K562 (cell line): ENCODE data around the gene NCAPG2.

Experiments
- BHLHE40 ChIP-seq: IDR thresholded peaks from 2 replicates; pipeline ENCODE4 v1.6.1; 2011; ENCODE audit warnings: low read length, improper control_type of control experiment
- HNRNPLL ChIP-seq: fragments of 200-400 bp; formaldehyde crosslinking; IDR thresholded peaks from 2 replicates; pipeline ENCODE4 v1.6.1; 2017; ENCODE audit warnings: low read length, low read depth, mild to moderate bottlenecking; ENCODE audit not compliant: poor library complexity, severe bottlenecking
- TAF15 ChIP-seq: fragments of 200-400 bp; formaldehyde crosslinking; IDR thresholded peaks from 2 replicates; pipeline ENCODE4 v1.6.1; 2017; ENCODE audit warnings: mild to moderate bottlenecking, low read depth, low read length, moderate library complexity
- TF ChIP-seq, protein P1 (sequence below), 3 experiments: IDR thresholded peaks in 2 of 3; conservative IDR thresholded peaks in 1 of 3; 2 replicates each; pipeline ENCODE4 v1.5.1; 2011 to 2012; ENCODE audit warnings: low read length in 3 of 3, mild to moderate bottlenecking in 3 of 3, control low read depth in 2 of 3, improper control_type of control experiment in 1 of 3, inconsistent platforms in 1 of 3, low read depth in 1 of 3, mixed read lengths in 1 of 3, moderate library complexity in 1 of 3; ENCODE audit not compliant: insufficient read depth in 2 of 3

DNA sequence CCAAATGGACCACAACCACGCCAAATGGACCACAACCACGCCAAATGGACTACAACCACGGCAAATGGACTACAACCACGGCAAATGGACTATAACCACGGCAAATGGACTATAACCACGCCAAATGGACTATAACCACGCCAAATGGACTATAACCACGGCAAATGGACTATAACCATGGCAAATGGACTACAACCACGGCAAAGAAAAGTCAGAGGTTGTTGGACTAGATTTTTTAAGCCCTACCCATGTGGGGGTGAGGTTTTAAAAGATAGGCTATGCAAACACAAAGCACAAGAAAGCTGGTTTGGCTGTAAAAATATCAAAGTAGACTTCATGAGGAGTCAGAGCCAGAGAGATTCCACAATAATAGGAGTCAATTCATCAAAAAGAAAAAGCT lies 55.8 kb downstream of the NCAPG2 start:
- TF ChIP-seq, protein P1, sequence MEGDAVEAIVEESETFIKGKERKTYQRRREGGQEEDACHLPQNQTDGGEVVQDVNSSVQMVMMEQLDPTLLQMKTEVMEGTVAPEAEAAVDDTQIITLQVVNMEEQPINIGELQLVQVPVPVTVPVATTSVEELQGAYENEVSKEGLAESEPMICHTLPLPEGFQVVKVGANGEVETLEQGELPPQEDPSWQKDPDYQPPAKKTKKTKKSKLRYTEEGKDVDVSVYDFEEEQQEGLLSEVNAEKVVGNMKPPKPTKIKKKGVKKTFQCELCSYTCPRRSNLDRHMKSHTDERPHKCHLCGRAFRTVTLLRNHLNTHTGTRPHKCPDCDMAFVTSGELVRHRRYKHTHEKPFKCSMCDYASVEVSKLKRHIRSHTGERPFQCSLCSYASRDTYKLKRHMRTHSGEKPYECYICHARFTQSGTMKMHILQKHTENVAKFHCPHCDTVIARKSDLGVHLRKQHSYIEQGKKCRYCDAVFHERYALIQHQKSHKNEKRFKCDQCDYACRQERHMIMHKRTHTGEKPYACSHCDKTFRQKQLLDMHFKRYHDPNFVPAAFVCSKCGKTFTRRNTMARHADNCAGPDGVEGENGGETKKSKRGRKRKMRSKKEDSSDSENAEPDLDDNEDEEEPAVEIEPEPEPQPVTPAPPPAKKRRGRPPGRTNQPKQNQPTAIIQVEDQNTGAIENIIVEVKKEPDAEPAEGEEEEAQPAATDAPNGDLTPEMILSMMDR (IDR thresholded peaks at IDR 0.05 in 2 of 3, conservative IDR thresholded peaks at IDR 0.05 in 1 of 3; ENCODE audit: insufficient read depth in 2 of 3, low read depth in 1 of 3, low read length in 3 of 3), result no peak
- TF ChIP-seq HNRNPLL, result no peak
- TF ChIP-seq TAF15, result no peak
- TF ChIP-seq BHLHE40, result no peak
